A549 treated with CORT108297 at 1 μM for 4 hours (cell line): ENCODE measurements around the gene COIL. TPM values are rescaled to one million over a fixed set of nuclear protein-coding genes. Genes with fewer than 3 reads are reported as not detected.

ENCODE experiments used
- total RNA-seq: library from RNA; stranded (reverse); fragments of 200-300 nt; extraction: Qiagen RNA extraction; gene quantifications from 5 replicates; pipeline ENCODE4 v1.2.3, GENCODE V29; 2022

Gene COIL
- total RNA-seq = 16.4 to 21.4 TPM (median 17.0 TPM) in 5 replicates

GRCh38 chr17:56960596-56961538 lies at the start of gene COIL:
Gene COIL (minus strand): TSS chr17:56961050. CDS start chr17:56961019, 31 bp downstream.

GRCh38 chr17:56977673-56978395 lies 17.0 kb upstream of the COIL start, which contains the start of gene SCPEP1:
Gene SCPEP1 (plus strand): TSS chr17:56978131. CDS start chr17:56978160, 29 bp downstream.

GRCh38 chr17:56913867-56914580 lies 46.8 kb downstream of the COIL start, which contains the start of gene TRIM25:
Gene TRIM25 (minus strand): TSS chr17:56914049. CDS start chr17:56913988, 61 bp downstream.

Other genes with a start within 250 kb of the COIL start
- gene C17orf67, start 127.1 kb downstream of the COIL start, total RNA-seq = 1.6 to 2.3 TPM (median 2.1 TPM) in 5 replicates
- gene DGKE, start 126.9 kb downstream of the COIL start, total RNA-seq = 2.9 to 4.7 TPM (median 3.7 TPM) in 5 replicates
- 63.1 to 69.0 TPM (median 66.2 TPM) in 5 replicates for gene TRIM25, start 47.0 kb downstream of the COIL start, total RNA-seq
- 38.2 to 43.9 TPM (median 40.8 TPM) in 5 replicates for gene SCPEP1, start 17.1 kb upstream of the COIL start, total RNA-seq
- 46.8 to 60.2 TPM (median 54.6 TPM) in 5 replicates for gene AKAP1, start 124.2 kb upstream of the COIL start, total RNA-seq